ENCODE measurements around the gene PCDH19. TPM values are rescaled to one million over a fixed set of nuclear protein-coding genes. Genes with fewer than 3 reads are reported as not detected.

The PCDH19 gene
- total and polyA plus RNA-seq, 10 of the 15 experiments (the other 5 are each of a cell fraction or from before 2014, with no cell fraction given): 0.01 TPM; not detected in 9

- TF ChIP-seq ZBTB40 (IDR thresholded peaks at IDR 0.05; ENCODE audit: borderline replicate concordance): no peak
- TF ChIP-seq BRCA1 (IDR thresholded peaks at IDR 0.05; ENCODE audit: low read depth, low read length): no peak
- TF ChIP-seq NFIC (IDR thresholded peaks at IDR 0.05; ENCODE audit: low read depth, low read length): no peak
These were observed 113.8 kb downstream of the PCDH19 start (continued) for GRCh38 chrX:100296183-100296753.

GRCh38 chrX:100294965-100295364 lies 115.1 kb downstream of the PCDH19 start:
- no peak overlapping the region for H3K27ac ChIP-seq (ENCODE audit: control insufficient read depth, insufficient read depth)
- H3K9me3 ChIP-seq (replicated peaks; ENCODE audit: control insufficient read depth, insufficient read depth, low read length): no peaks in the 10 kb centered on the region
- no peak for FAIRE-seq
- H3K4me3 ChIP-seq: no peak overlapping the region
- H3K4me1 ChIP-seq (ENCODE audit: control insufficient read depth, insufficient read depth, low read length): no peaks in the 10 kb centered on the region
- BruUV-seq (replicated peaks): no TSS peak
- H2AFZ ChIP-seq (ENCODE audit: control insufficient read depth, low read depth, low read length): no peak overlapping the region
- ChIA-PET POLR2A (no interaction called here), CTCF (no interaction called here), RAD21 (ENCODE audit: unreplicated experiment) (no interaction called here), SMC1A (ENCODE audit: uncharacterized antibody, unreplicated experiment) (interaction anchor here (0.6 kb wide), 1 partner anchor 205 kb away, joined by 3 read pairs; no protein-coding TSS in a partner anchor)
- intact Hi-C loops (cut with micrococcal nuclease; ENCODE audit: unreplicated experiment) (no loop called here), in situ Hi-C loops (cut with MboI) (no loop called here)
- H3K36me3 ChIP-seq (ENCODE audit: control insufficient read depth in 2 of 2, insufficient read depth in 2 of 2, low read length in 1 of 2): no peaks in the 10 kb centered on the region
- H3K4me2 ChIP-seq (ENCODE audit: control insufficient read depth, insufficient read depth): no peak overlapping the region
- DNase-seq (ENCODE audit: low read depth, low spot score): no peak
- no peaks in the 10 kb centered on the region for H4K20me1 ChIP-seq (ENCODE audit: control insufficient read depth, insufficient read depth)
- H3K79me2 ChIP-seq (ENCODE audit: control insufficient read depth, insufficient read depth, low read length): no peaks in the 10 kb centered on the region
- no peak for ATAC-seq
- 18% methylated on average over 4 of the region's 4 CpGs for WGBS (ENCODE audit: insufficient coverage, insufficient replicate concordance, low lambda C conversion rate, missing lambda C conversion rate)
- H3K27me3 ChIP-seq (replicated peaks in 1 of 2; ENCODE audit: control insufficient read depth in 2 of 2, insufficient read depth in 2 of 2, low read length in 1 of 2): no peaks in the 10 kb centered on the region
- H3K9ac ChIP-seq (ENCODE audit: control insufficient read depth, insufficient read depth, low read length): no peak overlapping the region
- TF ChIP-seq RBBP5 (conservative IDR thresholded peaks at IDR 0.05) (no peak), SIN3A (IDR thresholded peaks at IDR 0.05; ENCODE audit: low read depth, low read length) (no peak), REST (IDR thresholded peaks at IDR 0.05; ENCODE audit: low read depth, low read length) (no peak), BCL11A (IDR thresholded peaks at IDR 0.05; ENCODE audit: low read depth, low read length) (no peak), SREBF1 (IDR thresholded peaks at IDR 0.05; ENCODE audit: low read length) (no peak), USF1 (IDR thresholded peaks at IDR 0.05; ENCODE audit: borderline replicate concordance, extremely low read length, insufficient read depth, low read depth, low read length) (no peak), ZBTB11 (CRISPR knock-in tag; IDR thresholded peaks at IDR 0.05) (no peak), KLF5 (IDR thresholded peaks at IDR 0.05; ENCODE audit: partially characterized antibody) (no peak)

All from GM12878 (cell line).